ENCODE results near the gene CPSF7.
"Not testable (repeated sequence)": the region's sequence is repeated elsewhere in the genome, so short reads cannot be mapped to it uniquely, and the experiment has no call there.

Gene CPSF7

DNA sequence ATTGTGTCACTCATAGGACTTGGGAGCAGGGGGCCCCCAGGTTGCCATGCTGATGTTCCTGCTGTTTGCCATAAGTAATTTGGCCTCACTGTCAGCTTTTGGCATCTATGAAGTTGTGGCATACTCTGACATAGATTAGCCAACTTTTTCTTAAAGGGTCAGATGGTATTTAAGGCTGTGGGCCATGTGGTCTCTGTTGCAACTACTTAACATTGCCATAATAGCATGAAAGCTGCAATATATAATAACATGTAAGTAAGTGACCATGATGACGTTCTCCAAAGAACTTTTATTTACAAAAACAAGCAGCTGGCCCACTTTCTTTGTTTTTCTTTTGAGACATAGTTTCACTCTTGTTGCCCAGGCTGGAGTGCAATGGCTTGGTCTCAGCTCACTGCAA is 39.6 kb downstream of the CPSF7 start:
- in situ Hi-C loops (cut with HindIII; ENCODE audit: low sequenced_read_pairs): no loop called here

DNA sequence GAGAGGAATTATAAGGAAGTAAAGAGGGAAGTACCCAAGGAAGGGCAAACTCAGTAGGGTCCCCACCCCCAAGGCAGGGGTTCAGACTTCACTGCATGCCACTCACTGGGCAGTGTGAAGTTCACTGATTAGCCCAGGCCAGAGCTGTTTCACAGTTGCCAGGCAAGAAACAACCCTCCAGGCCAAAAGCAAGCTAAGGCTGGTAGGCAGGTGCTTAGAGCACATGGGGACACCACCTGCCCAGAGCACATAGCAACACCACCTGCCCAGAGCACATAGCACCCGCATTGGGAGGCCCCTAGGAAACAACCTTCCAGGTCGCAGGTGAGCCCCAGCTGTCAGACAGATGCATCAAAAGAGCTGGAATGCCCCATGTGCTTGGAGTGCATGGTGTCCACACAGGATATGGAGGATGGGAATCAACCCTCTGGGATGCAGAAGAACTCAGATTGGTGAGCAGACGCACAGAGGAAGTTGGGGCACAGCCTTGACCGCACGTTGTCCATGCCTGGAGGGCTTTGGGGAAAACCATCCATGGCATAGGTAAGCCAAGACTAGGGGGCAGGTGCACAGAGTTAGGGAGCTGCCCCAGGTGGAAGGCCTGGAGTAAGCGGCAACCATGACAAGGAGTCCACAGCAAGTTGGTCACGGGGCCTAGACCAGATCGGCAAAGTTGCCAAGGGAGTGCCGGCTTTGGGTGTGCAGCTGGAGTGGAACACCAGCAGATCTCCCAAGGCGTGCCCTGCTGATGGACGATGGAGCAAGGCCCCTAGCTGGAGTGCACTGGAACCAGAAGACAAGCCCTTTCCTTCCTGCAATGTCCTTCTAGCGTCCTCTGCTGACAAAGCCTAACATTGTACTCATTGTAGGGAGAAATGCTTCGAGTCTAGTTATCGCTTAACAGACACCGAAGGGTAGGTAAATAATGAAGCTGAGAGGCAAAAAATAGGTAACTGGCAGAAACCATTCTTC is 45.2 kb downstream of the CPSF7 start:
- in situ Hi-C loops (cut with HindIII; ENCODE audit: low sequenced_read_pairs): no loop called here

GRCh38 chr11:61383859-61384258 is 45.9 kb downstream of the CPSF7 start:
- in situ Hi-C loops (cut with HindIII; ENCODE audit: low sequenced_read_pairs): not testable (repeated sequence)

GRCh38 chr11:61380884-61381283 is 48.9 kb downstream of the CPSF7 start:
- in situ Hi-C loops (cut with HindIII; ENCODE audit: low sequenced_read_pairs): no loop called here

- in situ Hi-C loops (cut with HindIII; ENCODE audit: low sequenced_read_pairs): no loop called here
Measured at GRCh38 chr11:61378713-61379313, 51.0 kb downstream of the CPSF7 start.

DNA sequence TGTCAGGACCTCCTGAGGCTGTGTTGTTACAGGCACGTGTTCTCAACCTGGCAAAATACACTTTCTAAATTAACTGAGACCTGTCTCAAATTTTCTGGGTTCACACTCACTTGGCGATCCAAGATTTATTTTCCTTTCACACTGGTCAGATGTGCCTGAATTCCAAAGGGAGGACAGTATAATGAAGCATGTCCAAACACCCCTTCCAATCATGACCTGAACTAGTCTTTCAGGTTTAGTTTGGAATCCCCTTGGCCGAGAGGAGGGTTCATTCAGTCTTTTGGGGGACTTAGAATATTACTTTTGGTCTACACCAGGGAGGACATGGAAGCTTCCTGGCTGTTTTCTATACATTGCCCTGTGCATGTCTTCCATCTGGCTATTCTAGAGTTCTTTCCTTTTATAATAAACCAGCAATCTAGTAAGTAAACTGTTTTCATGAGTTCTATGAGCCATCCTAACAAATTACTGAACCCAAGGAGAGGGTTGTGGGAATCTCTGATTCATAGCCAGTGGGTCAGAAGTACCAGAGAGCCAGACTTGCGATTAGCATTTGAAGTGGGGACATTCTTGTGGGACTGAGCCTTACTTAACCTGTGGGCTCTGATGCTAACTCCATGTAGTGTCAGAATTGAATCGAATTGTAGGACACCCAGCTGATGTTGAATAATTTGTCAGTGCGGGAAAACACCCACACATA is 52.2 kb downstream of the CPSF7 start:
- in situ Hi-C loops (cut with HindIII; ENCODE audit: low sequenced_read_pairs): no loop called here

DNA sequence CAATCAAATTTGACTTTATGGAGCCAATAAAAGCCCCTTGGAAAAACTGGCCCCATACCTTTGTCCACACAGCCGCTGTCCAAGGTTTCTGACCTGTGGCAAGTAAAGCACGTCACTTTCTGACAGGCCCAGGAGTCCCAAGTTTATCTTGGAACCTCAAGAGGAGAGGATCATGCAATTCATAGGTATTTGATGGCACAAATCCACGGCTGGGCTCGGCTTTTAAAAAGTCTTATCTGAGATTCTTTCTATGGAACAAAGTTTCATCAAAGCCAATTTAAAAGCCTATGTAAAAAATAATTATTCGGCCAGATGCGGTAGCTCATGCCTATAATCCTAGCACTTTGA is 54.0 kb downstream of the CPSF7 start:
- in situ Hi-C loops (cut with HindIII; ENCODE audit: low sequenced_read_pairs): no loop called here

- in situ Hi-C loops (cut with HindIII; ENCODE audit: low sequenced_read_pairs): no loop called here
Measured at GRCh38 chr11:61372659-61373420, 56.9 kb downstream of the CPSF7 start.

GRCh38 chr11:61370349-61371005 is 59.3 kb downstream of the CPSF7 start:
- in situ Hi-C loops (cut with HindIII; ENCODE audit: low sequenced_read_pairs): no loop called here

- in situ Hi-C loops (cut with HindIII; ENCODE audit: low sequenced_read_pairs): no loop called here
Measured at GRCh38 chr11:61369372-61370348, 60.1 kb downstream of the CPSF7 start.

GRCh38 chr11:61368646-61369045 is 61.1 kb downstream of the CPSF7 start:
- in situ Hi-C loops (cut with HindIII; ENCODE audit: low sequenced_read_pairs): no loop called here

GRCh38 chr11:61367406-61367805 is 62.4 kb downstream of the CPSF7 start:
- in situ Hi-C loops (cut with HindIII; ENCODE audit: low sequenced_read_pairs): no loop called here

DNA sequence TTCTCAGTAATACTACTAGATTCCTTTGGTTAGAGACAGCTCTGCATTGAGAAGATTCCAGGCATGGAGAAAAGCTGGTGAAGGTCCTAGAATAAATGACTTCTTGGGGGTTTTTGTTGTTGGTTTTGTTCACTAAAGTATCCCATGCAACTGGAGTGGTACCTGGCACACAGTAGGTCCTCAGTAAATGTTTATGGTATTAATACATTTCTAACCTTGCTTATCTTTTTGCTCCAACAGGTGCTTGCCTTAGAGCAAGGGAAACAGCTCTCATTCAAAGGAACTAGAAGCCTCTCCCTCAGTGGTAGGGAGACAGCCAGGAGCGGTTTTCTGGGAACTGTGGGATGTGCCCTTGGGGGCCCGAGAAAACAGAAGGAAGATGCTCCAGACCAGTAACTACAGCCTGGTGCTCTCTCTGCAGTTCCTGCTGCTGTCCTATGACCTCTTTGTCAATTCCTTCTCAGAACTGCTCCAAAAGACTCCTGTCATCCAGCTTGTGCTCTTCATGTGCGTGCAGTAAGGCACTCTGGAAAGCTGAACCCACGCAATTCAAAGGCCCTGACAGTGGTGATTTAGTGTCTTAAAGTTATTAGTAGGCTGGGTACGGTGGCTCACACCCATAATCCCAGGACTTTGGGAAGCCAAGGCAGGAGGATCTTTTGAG is 65.6 kb downstream of the CPSF7 start:
- in situ Hi-C loops (cut with HindIII; ENCODE audit: low sequenced_read_pairs): no loop called here

GRCh38 chr11:61362542-61362875 is 67.3 kb downstream of the CPSF7 start:
- in situ Hi-C loops (cut with HindIII; ENCODE audit: low sequenced_read_pairs): no loop called here

GRCh38 chr11:61361741-61362541 is 67.8 kb downstream of the CPSF7 start, which contains the start of the genes CYB561A3 and TMEM138:
Gene CYB561A3 (minus strand): TSS chr11:61361882. CDS start chr11:61356713, 5,169 bp downstream.
Gene TMEM138 (plus strand): TSS chr11:61362374. CDS start chr11:61364391, 2,017 bp downstream.
- in situ Hi-C loops (cut with HindIII; ENCODE audit: low sequenced_read_pairs): no loop called here

- in situ Hi-C loops (cut with HindIII; ENCODE audit: low sequenced_read_pairs): no loop called here
Measured at GRCh38 chr11:61361237-61361740, 68.5 kb downstream of the CPSF7 start.

GRCh38 chr11:61359516-61359915 is 70.3 kb downstream of the CPSF7 start:
- in situ Hi-C loops (cut with HindIII; ENCODE audit: low sequenced_read_pairs): no loop called here

GRCh38 chr11:61358566-61358965 is 71.2 kb downstream of the CPSF7 start:
- in situ Hi-C loops (cut with HindIII; ENCODE audit: low sequenced_read_pairs): no loop called here

Data from DLD1 (cell line).